Glutamatergic neuron (in vitro differentiated cells): ENCODE measurements around the gene CHN1. TPM values are rescaled to one million over a fixed set of nuclear protein-coding genes. Genes with fewer than 3 reads are reported as not detected.

Experiments
- DNase-seq: peaks from one replicate; pipeline ENCODE4 v3.0.0; 2022
- H3K27ac Mint-ChIP-seq: one replicate; pipeline ENCODE4 v1.8.0; 2020; ENCODE audit warnings: mild to moderate bottlenecking, mixed read lengths, inconsistent platforms; ENCODE audit not compliant: unreplicated experiment
- H3K27me3 Mint-ChIP-seq: one replicate; pipeline ENCODE4 v1.8.0; 2020; ENCODE audit warnings: mild to moderate bottlenecking, moderate library complexity, mixed read lengths, inconsistent platforms; ENCODE audit not compliant: unreplicated experiment
- H3K36me3 Mint-ChIP-seq: one replicate; pipeline ENCODE4 v1.8.0; 2020; ENCODE audit warnings: mild to moderate bottlenecking, mixed read lengths, inconsistent platforms; ENCODE audit not compliant: unreplicated experiment
- H3K4me1 Mint-ChIP-seq: one replicate; pipeline ENCODE4 v1.8.0; 2020; ENCODE audit warnings: mild to moderate bottlenecking, low read depth, mixed read lengths, inconsistent platforms; ENCODE audit not compliant: unreplicated experiment
- H3K4me3 Mint-ChIP-seq: one replicate; pipeline ENCODE4 v1.8.0; 2020; ENCODE audit warnings: mild to moderate bottlenecking, mixed read lengths, inconsistent platforms; ENCODE audit not compliant: unreplicated experiment
- H3K9me3 Mint-ChIP-seq: one replicate; pipeline ENCODE4 v1.8.0; 2020; ENCODE audit warnings: mild to moderate bottlenecking, moderate library complexity, mixed read lengths, inconsistent platforms; ENCODE audit not compliant: unreplicated experiment
- CTCF ChIP-seq: fragments of 200-600 bp; sonication (generic); IDR thresholded peaks from one replicate; pipeline ENCODE4 v1.5.0; 2021; ENCODE audit not compliant: partially characterized antibody, unreplicated experiment
- long read RNA-seq: library from polyadenylated mRNA; unstranded; transcript quantifications from one replicate; pipeline ENCODE4 v2.0.0, GENCODE V29; 2020; ENCODE audit not compliant: unreplicated experiment
- total RNA-seq: library from RNA; stranded (reverse); fragmentation: NEBNext Ultra II Directional; extraction: Animal tissue kit (Norgen Biotek cat#: 25700); gene quantifications from one replicate; pipeline ENCODE4 v1.2.1, GENCODE V29; 2021; ENCODE audit not compliant: unreplicated experiment

Gene CHN1, protein sequence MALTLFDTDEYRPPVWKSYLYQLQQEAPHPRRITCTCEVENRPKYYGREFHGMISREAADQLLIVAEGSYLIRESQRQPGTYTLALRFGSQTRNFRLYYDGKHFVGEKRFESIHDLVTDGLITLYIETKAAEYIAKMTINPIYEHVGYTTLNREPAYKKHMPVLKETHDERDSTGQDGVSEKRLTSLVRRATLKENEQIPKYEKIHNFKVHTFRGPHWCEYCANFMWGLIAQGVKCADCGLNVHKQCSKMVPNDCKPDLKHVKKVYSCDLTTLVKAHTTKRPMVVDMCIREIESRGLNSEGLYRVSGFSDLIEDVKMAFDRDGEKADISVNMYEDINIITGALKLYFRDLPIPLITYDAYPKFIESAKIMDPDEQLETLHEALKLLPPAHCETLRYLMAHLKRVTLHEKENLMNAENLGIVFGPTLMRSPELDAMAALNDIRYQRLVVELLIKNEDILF
- total RNA-seq = 212 TPM
- long read RNA-seq, transcript CHN1-201 (7 exons, 2,047 nt) = major isoform, 98 of 179 reads
- long read RNA-seq, transcript CHN1-205 (13 exons, 2,447 nt) = minor isoform, 6 of 179 reads
- long read RNA-seq, partial matches to known transcripts = 10 of 179 reads
- long read RNA-seq, other reads (novel, unspliced or antisense) = 60 of 179 reads

DNA sequence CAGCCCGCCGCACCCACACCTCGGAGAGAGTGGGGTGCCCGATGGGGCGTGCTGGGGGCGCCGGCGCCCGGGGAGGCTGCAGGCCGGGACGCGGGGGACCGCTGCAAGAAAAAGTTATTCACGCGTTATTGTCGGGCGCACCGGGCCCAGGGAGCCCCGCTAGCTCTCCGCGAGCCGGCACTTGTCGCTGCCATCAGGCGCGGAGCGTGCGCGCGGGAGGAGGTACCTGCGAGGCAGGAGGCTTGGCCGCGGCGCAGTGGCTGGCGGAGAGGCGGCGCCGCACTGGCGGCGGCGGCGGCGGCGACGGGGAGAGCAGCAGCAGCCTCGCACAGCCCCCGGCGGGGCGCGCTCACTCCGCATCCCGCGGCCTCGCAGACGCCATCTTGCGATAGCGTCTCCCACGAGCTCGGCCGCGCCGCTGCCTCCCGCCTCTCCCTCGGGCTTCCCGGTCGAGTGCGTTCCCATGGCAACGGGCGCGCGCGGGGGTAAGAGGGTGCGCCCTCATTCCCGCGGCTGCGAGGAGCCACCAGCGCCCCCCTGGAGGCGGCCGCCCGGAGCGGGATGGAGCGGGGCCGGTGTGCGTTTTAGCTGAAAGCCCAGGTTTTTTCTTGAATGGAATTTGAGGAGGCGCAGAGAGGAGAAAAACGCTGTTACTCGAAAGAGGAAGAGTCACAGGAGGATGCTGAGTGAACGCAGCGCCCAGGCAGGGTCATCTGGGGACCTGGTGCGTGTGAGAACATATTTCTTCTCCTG, at the start of gene CHN1:
CHN1 (minus strand) TSS at position 402 of the 753 bp plus-strand sequence. CDS start 469 bp downstream, outside the sequence.
- peak within 1 kb of the TSS; percentile 97 for H3K27ac Mint-ChIP-seq
- H3K9me3 Mint-ChIP-seq = peaks cover 14% of the 10 kb centered on the region
- H3K4me3 Mint-ChIP-seq = peak within 1 kb of the TSS; percentile 96
- no peak for TF ChIP-seq CTCF
- H3K4me1 Mint-ChIP-seq = peaks cover 32% of the 10 kb centered on the region
- peaks cover 6% of the 10 kb centered on the region for H3K27me3 Mint-ChIP-seq
- no peaks in the 10 kb centered on the region for H3K36me3 Mint-ChIP-seq
- peak; percentile 96 for DNase-seq

DNA sequence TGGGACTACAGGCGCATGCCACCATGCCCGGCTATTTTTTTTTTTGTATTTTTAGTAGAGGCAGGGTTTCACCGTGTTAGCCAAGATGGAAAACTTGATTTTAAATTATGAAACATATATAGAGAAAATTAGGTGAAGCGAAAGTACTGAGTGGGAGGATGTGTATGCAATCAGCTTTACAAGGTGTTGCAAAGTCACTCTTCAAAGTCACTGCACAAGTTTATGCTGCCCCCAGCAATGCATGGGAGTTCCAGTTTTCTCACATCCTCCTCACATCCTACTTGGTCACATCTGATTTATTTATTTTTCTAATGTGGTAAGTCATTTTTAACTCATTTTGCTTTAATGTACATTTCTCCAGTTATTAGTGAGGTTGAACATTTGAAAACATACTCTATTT, 49.2 kb upstream of the CHN1 start:
- H3K4me1 Mint-ChIP-seq = peaks cover 2% of the 10 kb centered on the region
- no peak for TF ChIP-seq CTCF

DNA sequence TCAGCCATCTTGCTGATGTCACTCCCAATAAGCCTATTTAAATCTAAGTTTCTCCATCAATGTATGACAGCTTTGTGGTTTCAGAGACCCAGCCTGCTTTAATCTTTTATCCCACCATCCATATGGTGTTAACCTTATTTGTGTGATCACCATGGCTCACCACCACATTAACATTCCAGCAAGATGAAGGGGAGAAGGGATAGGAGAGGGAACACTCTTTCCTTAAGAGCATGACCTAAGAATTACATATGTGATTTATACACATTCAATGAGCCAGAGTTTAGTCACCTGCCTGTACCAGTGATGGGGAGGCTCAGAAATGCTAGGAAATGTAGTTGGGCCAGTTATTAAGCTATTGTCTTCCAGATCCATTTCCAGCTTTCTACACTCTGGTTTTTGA, 44.5 kb upstream of the CHN1 start:
- peaks cover 2% of the 10 kb centered on the region for H3K27me3 Mint-ChIP-seq
- H3K9me3 Mint-ChIP-seq = no peaks in the 10 kb centered on the region
- H3K36me3 Mint-ChIP-seq = no peaks in the 10 kb centered on the region
- DNase-seq = no peak
- H3K4me3 Mint-ChIP-seq = no peak overlapping the region
- H3K4me1 Mint-ChIP-seq = no peaks in the 10 kb centered on the region
- no peak for TF ChIP-seq CTCF
- H3K27ac Mint-ChIP-seq = no peak overlapping the region

More for the DNA sequence above, 49.2 kb upstream of the CHN1 start:
- no peak overlapping the region for H3K27ac Mint-ChIP-seq
- H3K36me3 Mint-ChIP-seq = no peaks in the 10 kb centered on the region
- no peak for DNase-seq
- H3K4me3 Mint-ChIP-seq = no peak overlapping the region
- H3K9me3 Mint-ChIP-seq = no peaks in the 10 kb centered on the region
- no peaks in the 10 kb centered on the region for H3K27me3 Mint-ChIP-seq

DNA sequence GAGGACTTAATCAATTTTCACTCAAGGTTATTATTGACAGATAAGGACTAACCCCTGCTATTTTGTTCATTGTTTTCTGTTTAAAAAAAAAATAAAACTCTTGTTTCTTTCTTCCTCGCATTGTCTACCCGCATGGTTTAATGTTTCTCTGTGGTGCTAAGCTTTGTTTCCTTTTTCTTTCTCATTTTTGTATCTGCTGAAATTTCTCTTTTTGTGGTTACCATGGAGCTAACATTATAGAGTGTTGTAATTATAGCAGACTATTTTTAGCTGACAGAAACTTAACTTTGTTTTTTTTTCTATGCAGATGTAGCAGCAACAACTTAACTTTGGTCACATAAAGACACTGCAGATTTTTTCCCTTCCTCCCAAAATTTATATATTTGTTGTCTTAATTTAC, 43.1 kb upstream of the CHN1 start:
- no peak for DNase-seq
- no peak for TF ChIP-seq CTCF
- Mint-ChIP-seq H3K9me3 (peaks cover 2% of the 10 kb centered on the region), H3K4me3 (no peak overlapping the region), H3K4me1 (no peaks in the 10 kb centered on the region), H3K27ac (no peak overlapping the region), H3K27me3 (peaks cover 2% of the 10 kb centered on the region), H3K36me3 (no peaks in the 10 kb centered on the region)
